HEK293 (cell line): ENCODE data around the gene CDK2AP2.

ENCODE experiments used
- CTCF ChIA-PET: fragments of 350-600 bp; formaldehyde crosslinking; extraction: SDS; loops from one replicate; lab custom pipeline; 2021; ENCODE audit warnings: antibody characterized with exemption; lab: Yijun Ruan, JAX
- POLR2A ChIA-PET: fragments of 300-600 bp; formaldehyde crosslinking; extraction: SDS; loops from one replicate; lab custom pipeline; 2020; ENCODE audit warnings: antibody characterized with exemption, inconsistent platforms; lab: Yijun Ruan, JAX
- H3K27ac ChIP-seq: fragments of 200-500 bp; sonication (Bioruptor generic); 2 replicates; pipeline ENCODE4 v1.5.1; 2014; ENCODE audit warnings: low read depth, low read length, control low read depth, inconsistent platforms; ENCODE audit errors: extremely low read depth
- H3K36me3 ChIP-seq, 2 experiments: fragments of 200-500 bp in 1 of 2; sonication (Bioruptor generic) in 1 of 2; 1 replicate in 1 of 2; 2 replicates in 1 of 2; pipeline ENCODE4 v1.5.1; 2014 to 2017; ENCODE audit warnings: inconsistent platforms in 2 of 2, low read length in 2 of 2; ENCODE audit not compliant: control insufficient read depth in 2 of 2, insufficient read depth in 1 of 2
- H3K4me1 ChIP-seq: fragments of 200-500 bp; sonication (Bioruptor generic); 2 replicates; pipeline ENCODE4 v1.5.1; 2014; ENCODE audit warnings: mild to moderate bottlenecking, low read length, inconsistent platforms; ENCODE audit not compliant: control insufficient read depth, insufficient read depth
- H3K4me3 ChIP-seq: 2 replicates; pipeline ENCODE4 v1.5.1; 2011; ENCODE audit warnings: low read depth, mild to moderate bottlenecking, control low read depth, low read length, moderate library complexity
- H3K9me3 ChIP-seq: fragments of 200-500 bp; sonication (Bioruptor generic); 2 replicates; pipeline ENCODE4 v1.5.1; 2014; ENCODE audit warnings: low read depth, low read length, inconsistent platforms; ENCODE audit not compliant: control insufficient read depth, insufficient read depth
- GLIS2 ChIP-seq: fragments of 450-650 bp; formaldehyde crosslinking; IDR thresholded peaks from 2 replicates; pipeline ENCODE4 v1.5.1; 2016; ENCODE audit warnings: missing biosample characterization, missing genetic modification characterization
- HOXA7 ChIP-seq: sonication (generic); formaldehyde crosslinking; IDR thresholded peaks from 2 replicates; pipeline ENCODE4 v1.8.1; 2022; ENCODE audit warnings: missing genetic modification reagents, borderline replicate concordance
- PRDM1 ChIP-seq: fragments of 450-650 bp; formaldehyde crosslinking; IDR thresholded peaks from 2 replicates; pipeline ENCODE4; 2016; ENCODE audit warnings: missing biosample characterization, missing genetic modification characterization
- SP3 ChIP-seq: fragments of 450-650 bp; formaldehyde crosslinking; IDR thresholded peaks from 2 replicates; pipeline ENCODE4 v1.5.1; 2016; ENCODE audit warnings: missing biosample characterization, missing genetic modification characterization
- TSHZ1 ChIP-seq: fragments of 450-650 bp; formaldehyde crosslinking; IDR thresholded peaks from 2 replicates; pipeline ENCODE4 v1.5.1; 2016; ENCODE audit warnings: missing biosample characterization, missing genetic modification characterization, borderline replicate concordance
- YY1 ChIP-seq: fragments of 450-650 bp; formaldehyde crosslinking; IDR thresholded peaks from 2 replicates; pipeline ENCODE4 v1.5.1; 2018; ENCODE audit warnings: missing biosample characterization, missing genetic modification characterization
- ZBTB17 ChIP-seq: fragments of 450-650 bp; formaldehyde crosslinking; IDR thresholded peaks from 2 replicates; pipeline ENCODE4 v1.5.1; 2016; ENCODE audit warnings: missing biosample characterization, missing genetic modification characterization
- ZNF146 ChIP-seq: fragments of 450-650 bp; formaldehyde crosslinking; IDR thresholded peaks from 2 replicates; pipeline ENCODE4 v1.5.1; 2016; ENCODE audit warnings: missing biosample characterization, missing genetic modification characterization
- ZNF211 ChIP-seq: fragments of 450-650 bp; formaldehyde crosslinking; IDR thresholded peaks from 2 replicates; pipeline ENCODE4 v1.5.1; 2016; ENCODE audit warnings: low read depth, missing biosample characterization, missing genetic modification characterization
- ZNF214 ChIP-seq: fragments of 450-650 bp; formaldehyde crosslinking; IDR thresholded peaks from 2 replicates; pipeline ENCODE4 v1.5.1; 2017; ENCODE audit warnings: missing biosample characterization, mild to moderate bottlenecking, missing genetic modification characterization, borderline replicate concordance
- ZNF223 ChIP-seq: fragments of 450-650 bp; formaldehyde crosslinking; IDR thresholded peaks from 2 replicates; pipeline ENCODE4 v1.5.1; 2016; ENCODE audit warnings: missing biosample characterization, missing genetic modification characterization
- ZNF324 ChIP-seq: fragments of 450-650 bp; formaldehyde crosslinking; IDR thresholded peaks from 2 replicates; pipeline ENCODE4 v1.5.1; 2016; ENCODE audit warnings: missing biosample characterization, missing genetic modification characterization
- ZNF48 ChIP-seq: fragments of 450-650 bp; formaldehyde crosslinking; IDR thresholded peaks from 2 replicates; pipeline ENCODE4 v1.5.1; 2016; ENCODE audit warnings: missing biosample characterization, missing genetic modification characterization
- ZNF510 ChIP-seq: fragments of 450-650 bp; formaldehyde crosslinking; IDR thresholded peaks from 2 replicates; pipeline ENCODE4 v1.5.1; 2018; ENCODE audit warnings: mild to moderate bottlenecking, missing genetic modification characterization, missing biosample characterization; ENCODE audit not compliant: insufficient replicate concordance
- ZNF560 ChIP-seq: fragments of 450-650 bp; formaldehyde crosslinking; IDR thresholded peaks from 2 replicates; pipeline ENCODE4 v1.5.1; 2017; ENCODE audit warnings: missing biosample characterization, missing genetic modification characterization, borderline replicate concordance
- ZNF600 ChIP-seq: fragments of 450-650 bp; formaldehyde crosslinking; IDR thresholded peaks from 2 replicates; pipeline ENCODE4 v1.5.1; 2016; ENCODE audit warnings: missing biosample characterization, missing genetic modification characterization
- ZNF610 ChIP-seq: fragments of 450-650 bp; formaldehyde crosslinking; IDR thresholded peaks from 2 replicates; pipeline ENCODE4 v1.5.1; 2016; ENCODE audit warnings: missing biosample characterization, missing genetic modification characterization, borderline replicate concordance
- ZNF623 ChIP-seq: fragments of 450-650 bp; formaldehyde crosslinking; IDR thresholded peaks from 2 replicates; pipeline ENCODE4 v1.5.1; 2016; ENCODE audit warnings: missing biosample characterization, missing genetic modification characterization
- TF ChIP-seq, protein P1 (sequence below): fragments of 450-650 bp; formaldehyde crosslinking; IDR thresholded peaks from 2 replicates; pipeline ENCODE4 v1.5.1; 2016; ENCODE audit warnings: missing biosample characterization, missing genetic modification characterization
- TF ChIP-seq, protein P2 (sequence below): fragments of 450-650 bp; formaldehyde crosslinking; IDR thresholded peaks from 2 replicates; pipeline ENCODE4 v1.5.1; 2016; ENCODE audit warnings: missing biosample characterization, missing genetic modification characterization

Gene CDK2AP2

DNA sequence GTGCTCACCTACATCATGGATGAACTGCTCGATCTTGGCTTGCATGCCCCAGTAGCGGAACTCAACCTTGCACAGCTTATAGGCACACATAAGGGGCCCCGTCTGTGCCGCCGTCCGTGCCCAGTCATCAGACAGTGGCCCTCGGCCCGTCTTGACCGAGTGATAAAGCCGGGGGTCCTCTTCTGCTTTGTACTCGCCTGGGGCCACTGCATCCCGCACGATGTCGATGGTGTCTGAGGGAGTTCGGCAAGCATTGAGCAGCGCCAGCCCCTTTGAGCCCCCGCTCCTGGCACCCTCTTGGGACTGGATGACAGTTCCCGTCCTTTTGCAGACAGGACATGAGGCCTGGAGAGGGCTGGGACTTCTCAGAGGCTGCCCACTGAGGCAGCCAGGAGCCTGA, 6.1 kb downstream of the CDK2AP2 start:
- POLR2A ChIA-PET: no interaction called here
- Histone ChIP-seq H3K4me1 (no peaks in the 10 kb centered on the region), H3K9me3 (no peaks in the 10 kb centered on the region), H3K36me3 (peaks cover 0 to 61% of the 10 kb centered on the region in 2 experiments; a peak in 1 of 3 replicates), H3K27ac (no peak overlapping the region), H3K4me3 (no peak overlapping the region)
- TF ChIP-seq HOXA7 (CRISPR knock-in tag) (no peak), ZNF211 (tag by site-specific recombination) (no peak), ZNF560 (tag by site-specific recombination) (no peak), ZNF48 (no peak), TSHZ1 (no peak), ZNF214 (no peak), YY1 (tag by site-specific recombination) (no peak), ZNF623 (tag by site-specific recombination) (no peak), ZBTB17 (tag by site-specific recombination) (no peak), PRDM1 (tag by site-specific recombination) (no peak), ZNF146 (tag by site-specific recombination) (no peak), SP3 (tag by site-specific recombination) (no peak), ZNF223 (tag by site-specific recombination) (no peak), ZNF610 (no peak)
- TF ChIP-seq, protein P1, sequence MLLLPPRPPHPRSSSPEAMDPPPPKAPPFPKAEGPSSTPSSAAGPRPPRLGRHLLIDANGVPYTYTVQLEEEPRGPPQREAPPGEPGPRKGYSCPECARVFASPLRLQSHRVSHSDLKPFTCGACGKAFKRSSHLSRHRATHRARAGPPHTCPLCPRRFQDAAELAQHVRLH (tag by site-specific recombination): no peak
- CTCF ChIA-PET: interaction anchor here (0.6 kb wide), 1 partner anchor 32 kb away, joined by 3 read pairs; no protein-coding TSS in a partner anchor

DNA sequence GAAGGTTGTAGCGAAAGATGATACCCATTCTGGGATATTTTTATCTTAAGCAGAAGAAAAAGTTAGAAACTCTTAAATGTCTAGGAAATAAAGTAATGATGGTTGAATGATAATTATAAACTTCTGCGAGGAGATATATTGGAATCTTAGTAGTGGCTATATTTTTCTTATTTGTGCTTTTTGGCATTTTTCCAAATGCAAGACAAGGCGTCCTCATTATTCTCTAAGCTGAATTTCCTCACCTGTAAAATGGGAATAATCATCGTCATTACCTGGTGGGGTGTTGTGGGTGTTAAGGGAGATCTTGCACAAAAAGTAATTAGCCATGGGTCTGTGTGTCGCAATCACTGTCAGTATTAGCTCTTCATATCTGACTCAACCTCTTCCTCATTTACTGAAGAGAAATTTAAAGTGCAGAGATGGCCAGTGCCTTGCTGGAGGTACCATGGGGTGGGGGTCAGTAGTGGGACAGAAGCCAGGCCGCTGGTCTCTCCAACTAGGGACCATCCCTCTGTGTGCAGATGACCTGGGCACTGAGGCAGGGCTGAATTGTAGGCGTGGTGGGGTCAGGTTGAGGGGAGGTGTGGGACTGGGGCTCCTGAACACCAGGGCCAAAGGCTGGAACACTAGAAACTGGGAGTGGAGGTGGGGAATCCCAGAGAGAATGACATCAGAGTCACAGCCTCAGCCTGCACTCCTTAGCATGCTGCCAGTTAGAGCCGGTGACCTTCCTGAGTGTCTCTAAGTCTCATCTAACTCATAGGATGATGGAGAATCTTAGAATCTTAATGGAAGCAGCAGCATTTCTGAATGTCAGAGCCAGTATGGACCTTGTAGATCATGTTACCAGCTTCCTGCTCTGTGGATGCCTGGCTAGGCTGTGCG, 6.9 kb downstream of the CDK2AP2 start:
- peaks cover 0 to 61% of the 10 kb centered on the region in 2 experiments; a peak in 1 of 3 replicates for H3K36me3 ChIP-seq

More for the DNA sequence above, 6.9 kb downstream of the CDK2AP2 start:
- ChIA-PET POLR2A (no interaction called here), CTCF (interaction anchor here (0.6 kb wide), 1 partner anchor 31 kb away, joined by 3 read pairs; no protein-coding TSS in a partner anchor)
- H3K4me1 ChIP-seq: no peaks in the 10 kb centered on the region
- no peak overlapping the region for H3K27ac ChIP-seq
- no peak overlapping the region for H3K4me3 ChIP-seq
- TF ChIP-seq ZNF600 (tag by site-specific recombination) (no peak), ZNF510 (no peak), GLIS2 (tag by site-specific recombination) (no peak), ZNF223 (tag by site-specific recombination) (no peak), ZNF324 (no peak)
- TF ChIP-seq, protein P2, sequence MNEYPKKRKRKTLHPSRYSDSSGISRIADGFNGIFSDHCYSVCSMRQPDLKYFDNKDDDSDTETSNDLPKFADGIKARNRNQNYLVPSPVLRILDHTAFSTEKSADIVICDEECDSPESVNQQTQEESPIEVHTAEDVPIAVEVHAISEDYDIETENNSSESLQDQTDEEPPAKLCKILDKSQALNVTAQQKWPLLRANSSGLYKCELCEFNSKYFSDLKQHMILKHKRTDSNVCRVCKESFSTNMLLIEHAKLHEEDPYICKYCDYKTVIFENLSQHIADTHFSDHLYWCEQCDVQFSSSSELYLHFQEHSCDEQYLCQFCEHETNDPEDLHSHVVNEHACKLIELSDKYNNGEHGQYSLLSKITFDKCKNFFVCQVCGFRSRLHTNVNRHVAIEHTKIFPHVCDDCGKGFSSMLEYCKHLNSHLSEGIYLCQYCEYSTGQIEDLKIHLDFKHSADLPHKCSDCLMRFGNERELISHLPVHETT (tag by site-specific recombination): no peak
- no peaks in the 10 kb centered on the region for H3K9me3 ChIP-seq
